Activated T-helper 1 cell treated with Interleukin-2 at 50 U/mL for 16 hours (primary cell): Measurements from ENCODE around the gene CTAG2.
"Not testable (repeated sequence)": the region's sequence is repeated elsewhere in the genome, so short reads cannot be mapped to it uniquely, and the experiment has no call there.

Experiments
- DNase-seq: peaks from one replicate; pipeline ENCODE4 v3.0.0-alpha.2; 2020; ENCODE audit warnings: low read depth

The CTAG2 gene

DNA sequence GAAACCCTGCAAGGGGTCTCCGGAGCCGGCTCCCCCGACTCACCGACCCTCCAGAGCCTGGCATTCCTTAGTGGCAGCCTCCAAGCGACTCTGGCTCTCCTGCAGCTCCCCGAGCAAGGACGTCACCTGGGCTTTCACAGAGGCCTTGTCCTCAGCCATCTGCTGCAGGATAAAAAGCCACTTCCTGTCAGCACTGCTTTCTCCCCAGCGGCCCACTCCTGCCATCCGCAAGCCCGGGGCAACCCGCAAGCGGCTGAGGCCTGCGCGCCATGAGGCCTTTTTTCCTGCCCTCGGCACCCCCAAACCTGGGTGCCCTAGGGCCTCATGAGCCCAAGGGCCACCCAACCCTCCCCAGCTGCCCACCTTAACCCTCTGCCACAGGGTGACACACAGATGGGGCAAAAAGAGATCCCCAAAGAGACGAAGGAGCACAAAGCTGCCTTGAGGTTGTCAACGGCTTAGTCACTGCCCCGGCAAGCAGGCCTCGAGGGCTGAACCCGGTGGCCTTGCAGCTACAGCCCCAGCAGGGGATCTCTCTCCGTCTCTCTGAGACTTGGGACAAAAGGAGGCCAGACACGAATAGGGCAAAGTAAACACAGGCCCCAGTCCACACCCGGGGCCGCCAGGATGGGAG is 7.5 kb downstream of the CTAG2 start:
- not testable (repeated sequence) for DNase-seq

GRCh38 chrX:154643708-154644107 is 9.7 kb downstream of the CTAG2 start:
- not testable (repeated sequence) for DNase-seq

GRCh38 chrX:154641740-154642139 is 11.6 kb downstream of the CTAG2 start:
- DNase-seq, result not testable (repeated sequence)

GRCh38 chrX:154633661-154634060 is 19.7 kb downstream of the CTAG2 start:
- not testable (repeated sequence) for DNase-seq

DNA sequence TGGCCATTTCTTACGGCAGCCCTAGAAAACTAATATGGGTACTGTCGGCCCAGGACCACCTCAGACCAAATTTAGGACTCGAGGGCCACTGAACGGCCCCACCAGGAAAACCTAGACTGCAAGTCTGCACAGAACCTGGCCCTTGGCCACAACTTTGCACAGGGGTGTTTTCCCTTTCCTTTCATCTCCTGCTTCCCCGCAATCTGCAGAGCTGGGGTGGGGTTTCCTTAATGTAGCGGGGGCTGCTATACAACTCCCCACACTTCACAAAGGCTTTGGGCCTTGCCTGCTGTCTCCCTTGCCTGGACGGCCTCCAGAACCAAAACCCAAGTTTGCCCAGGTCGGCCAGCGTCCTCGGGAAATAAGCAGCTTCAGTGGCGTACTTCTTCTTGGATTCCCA is 22.4 kb downstream of the CTAG2 start:
- not testable (repeated sequence) for DNase-seq

- DNase-seq, result not testable (repeated sequence)
These were observed 24.4 kb downstream of the CTAG2 start for GRCh38 chrX:154628960-154629359.

DNA sequence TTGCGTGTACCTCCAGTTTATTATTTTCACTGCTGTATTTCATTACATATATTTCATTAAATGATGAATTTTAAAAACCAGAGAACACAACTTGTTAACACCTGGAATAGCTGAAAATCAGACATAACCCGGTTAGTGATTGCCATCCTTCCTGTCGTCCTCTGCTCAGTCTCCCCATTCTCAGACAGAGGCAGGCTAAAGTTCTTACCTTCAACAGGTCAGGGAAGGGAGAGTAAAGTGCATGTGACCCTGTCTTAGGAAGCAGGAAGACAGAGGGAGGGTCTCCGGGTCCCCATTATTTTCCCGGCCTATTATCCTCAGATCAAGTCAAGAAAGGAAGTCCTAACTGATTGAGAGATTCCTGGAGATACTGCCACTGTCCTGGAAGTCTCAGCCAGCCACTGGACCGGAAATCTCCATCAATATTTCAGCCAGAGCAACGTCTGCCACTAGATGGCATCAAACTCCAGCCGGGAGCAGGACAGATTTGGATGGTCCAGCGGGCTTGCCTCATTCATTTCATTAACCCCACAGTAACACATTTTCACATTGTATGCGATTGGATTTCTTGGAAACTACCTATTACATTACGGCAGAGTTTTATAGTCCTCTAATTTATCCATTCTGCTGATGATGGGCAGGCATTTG is 32.5 kb downstream of the CTAG2 start:
- not testable (repeated sequence) for DNase-seq

DNA sequence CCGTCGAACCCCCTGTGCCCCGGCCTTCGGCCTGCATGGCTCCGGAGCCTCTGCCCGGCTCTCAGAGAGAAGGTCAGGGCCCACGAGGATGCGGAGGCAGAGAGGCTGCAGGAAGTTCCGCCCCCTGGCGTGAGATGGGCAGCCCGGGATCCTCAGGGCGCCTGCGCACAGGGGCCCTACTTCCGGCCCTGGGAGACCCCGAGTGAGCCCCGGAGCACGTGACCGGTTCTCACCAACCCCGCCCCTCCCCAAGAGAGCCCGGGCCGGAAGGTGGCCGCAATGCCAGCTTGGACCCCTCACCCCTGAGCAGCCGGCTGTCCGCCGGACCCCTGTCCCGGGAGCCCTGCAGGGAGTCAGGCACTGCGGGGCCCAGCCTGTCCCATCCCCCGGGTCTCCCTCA is 34.2 kb downstream of the CTAG2 start, which contains the start of gene CTAG1B:
Gene CTAG1B (minus strand): TSS at position 101 of the 400 bp plus-strand sequence. CDS start 64 bp downstream, at position 37.
- DNase-seq, result not testable (repeated sequence)

DNA sequence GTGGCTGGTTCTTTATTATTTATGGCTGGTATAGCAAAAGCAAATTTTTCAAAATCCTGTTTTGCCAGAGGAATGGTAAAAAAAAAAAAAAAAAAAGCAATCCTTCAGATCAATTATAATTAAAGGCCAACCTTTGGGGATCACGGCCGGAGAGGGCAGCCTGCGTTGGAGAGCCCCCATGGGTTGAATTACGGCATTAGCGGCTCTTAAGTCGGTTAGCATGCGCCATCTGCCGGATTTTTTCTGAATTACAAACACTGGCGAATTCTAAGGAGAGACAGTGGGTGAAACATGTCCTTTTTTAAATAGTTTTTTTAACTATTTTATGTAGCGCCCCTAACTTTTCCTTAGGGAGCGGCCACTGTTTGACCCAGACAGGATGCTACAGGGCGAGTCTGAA is 39.8 kb downstream of the CTAG2 start:
- not testable (repeated sequence) for DNase-seq

- DNase-seq, result not testable (repeated sequence)
These were observed 42.2 kb downstream of the CTAG2 start for GRCh38 chrX:154611146-154611545.

DNA sequence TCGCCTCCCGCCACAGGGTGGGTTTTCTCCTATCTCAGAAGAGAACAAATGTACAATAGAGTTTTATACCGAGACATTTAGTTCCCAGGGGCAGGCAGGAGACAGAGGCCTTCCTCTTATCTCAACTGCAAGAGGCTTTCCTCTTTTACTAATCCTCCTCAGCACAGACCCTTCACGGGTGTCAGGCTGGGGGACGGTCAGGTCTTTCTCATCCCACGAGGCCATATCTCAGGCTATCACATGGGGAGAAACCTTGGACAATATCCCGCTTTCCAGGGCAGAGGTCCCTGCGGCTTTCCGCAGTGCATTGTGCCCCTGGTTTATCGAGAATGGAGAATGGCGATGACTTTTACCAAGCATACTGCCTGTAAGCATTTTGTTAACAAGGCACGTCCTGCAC is 44.6 kb downstream of the CTAG2 start:
- DNase-seq, result not testable (repeated sequence)

- not testable (repeated sequence) for DNase-seq
These were observed 45.4 kb downstream of the CTAG2 start for GRCh38 chrX:154607976-154608375.

GRCh38 chrX:154607370-154607769 is 46.0 kb downstream of the CTAG2 start:
- DNase-seq, result no peak

- no peak for DNase-seq
These were observed 47.8 kb downstream of the CTAG2 start for GRCh38 chrX:154605566-154605965.

DNA sequence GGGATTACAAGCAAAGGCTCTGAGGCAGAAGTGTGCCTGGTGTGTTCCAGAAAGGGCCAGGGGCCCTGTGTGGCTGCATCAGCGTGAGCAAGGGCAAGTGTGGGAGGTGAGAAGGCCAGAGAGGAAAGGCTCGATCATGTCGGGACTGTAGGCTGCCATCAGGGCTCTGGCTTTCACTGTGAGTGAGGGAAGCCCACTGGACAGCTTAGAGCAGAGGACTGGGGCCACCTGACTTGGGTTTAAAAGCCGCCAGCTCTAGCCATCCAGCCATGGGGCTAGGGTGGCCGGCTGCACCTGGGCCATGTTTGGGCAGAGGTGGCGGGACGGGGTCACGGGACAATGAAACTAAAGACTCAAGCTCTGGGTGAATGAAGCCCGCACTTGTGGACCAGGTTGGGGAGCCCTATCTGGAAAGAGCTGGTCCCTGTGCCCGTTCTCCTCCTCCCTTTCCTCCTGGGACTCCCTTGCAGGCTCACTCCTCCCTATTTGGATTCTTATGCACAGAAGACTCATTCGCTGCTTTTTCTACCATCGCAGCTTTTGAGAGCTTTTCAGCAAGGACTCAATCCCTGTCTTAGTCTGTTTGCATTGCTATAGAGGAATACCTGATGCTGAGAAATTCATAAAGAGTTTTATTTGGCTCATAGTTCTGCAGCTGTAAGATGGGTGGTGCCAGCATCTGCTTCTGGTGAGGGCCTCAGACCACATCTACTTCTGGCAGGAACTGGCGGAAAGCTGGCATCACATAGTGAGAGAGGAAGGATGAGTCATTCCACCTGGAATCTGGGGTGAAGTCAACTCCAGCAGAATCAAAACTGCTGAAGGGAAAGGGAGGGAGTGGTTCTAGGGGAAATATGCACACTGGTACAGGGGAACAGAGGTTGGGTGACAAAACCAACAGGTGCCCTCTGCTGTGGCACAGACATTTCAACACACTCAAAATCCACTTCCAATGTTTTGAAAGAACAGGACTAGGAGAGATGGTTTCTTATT is 49.6 kb downstream of the CTAG2 start:
- DNase-seq, result no peak

- no peak for DNase-seq
These were observed 50.5 kb downstream of the CTAG2 start for GRCh38 chrX:154602766-154603437.

GRCh38 chrX:154602226-154602625 is 51.2 kb downstream of the CTAG2 start:
- DNase-seq, result no peak
